CD1c-positive myeloid dendritic cell (primary cell): ENCODE measurements around the gene TMEM255B.
"Not testable (repeated sequence)": the region's sequence is repeated elsewhere in the genome, so short reads cannot be mapped to it uniquely, and the experiment has no call there.

ENCODE experiments used
- DNase-seq: peaks from one replicate; pipeline ENCODE4 v3.0.0-alpha.2; 2016; ENCODE audit errors: extremely low spot score

Gene TMEM255B

DNA sequence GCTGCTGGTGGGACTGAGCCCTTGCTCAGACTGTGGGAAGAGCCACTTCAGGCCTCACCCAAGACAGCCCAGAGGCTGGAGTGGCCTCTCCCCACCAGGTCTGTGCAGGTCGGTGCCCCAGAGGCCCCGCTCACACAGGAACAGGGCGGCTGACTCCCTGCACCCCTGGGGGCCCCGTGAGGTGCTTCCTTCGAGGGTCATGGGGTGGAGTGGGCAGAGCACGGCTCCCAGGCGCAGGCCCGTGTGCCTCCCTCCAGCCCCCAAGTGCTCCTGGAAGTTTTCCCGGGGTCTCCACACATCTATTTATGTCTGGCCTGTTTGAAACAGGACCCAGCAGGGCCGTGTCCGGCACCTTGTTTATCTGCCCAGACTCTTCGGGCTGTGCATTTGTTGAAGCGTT, 9.5 kb upstream of the TMEM255B start:
- DNase-seq: no peak

DNA sequence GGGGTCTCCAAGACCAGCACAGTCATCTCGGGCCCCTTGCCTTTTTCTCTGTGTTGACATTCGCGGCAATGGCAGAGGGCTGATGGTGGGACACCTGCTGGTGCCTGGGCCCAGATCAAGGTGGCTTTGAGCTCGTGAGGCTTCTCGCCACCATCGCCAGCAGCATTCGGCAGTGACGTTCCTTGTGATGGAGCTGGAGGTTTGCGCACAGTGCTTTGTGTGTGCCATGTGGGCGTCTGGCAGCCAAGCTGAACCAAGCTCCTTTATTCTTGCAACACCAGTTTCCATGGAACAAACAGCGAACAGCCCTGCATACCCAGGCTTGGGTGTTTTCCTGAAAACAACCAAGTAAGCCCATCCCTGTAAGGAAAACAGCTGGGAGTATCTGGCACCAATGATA, 9.1 kb upstream of the TMEM255B start:
- no peak for DNase-seq

DNA sequence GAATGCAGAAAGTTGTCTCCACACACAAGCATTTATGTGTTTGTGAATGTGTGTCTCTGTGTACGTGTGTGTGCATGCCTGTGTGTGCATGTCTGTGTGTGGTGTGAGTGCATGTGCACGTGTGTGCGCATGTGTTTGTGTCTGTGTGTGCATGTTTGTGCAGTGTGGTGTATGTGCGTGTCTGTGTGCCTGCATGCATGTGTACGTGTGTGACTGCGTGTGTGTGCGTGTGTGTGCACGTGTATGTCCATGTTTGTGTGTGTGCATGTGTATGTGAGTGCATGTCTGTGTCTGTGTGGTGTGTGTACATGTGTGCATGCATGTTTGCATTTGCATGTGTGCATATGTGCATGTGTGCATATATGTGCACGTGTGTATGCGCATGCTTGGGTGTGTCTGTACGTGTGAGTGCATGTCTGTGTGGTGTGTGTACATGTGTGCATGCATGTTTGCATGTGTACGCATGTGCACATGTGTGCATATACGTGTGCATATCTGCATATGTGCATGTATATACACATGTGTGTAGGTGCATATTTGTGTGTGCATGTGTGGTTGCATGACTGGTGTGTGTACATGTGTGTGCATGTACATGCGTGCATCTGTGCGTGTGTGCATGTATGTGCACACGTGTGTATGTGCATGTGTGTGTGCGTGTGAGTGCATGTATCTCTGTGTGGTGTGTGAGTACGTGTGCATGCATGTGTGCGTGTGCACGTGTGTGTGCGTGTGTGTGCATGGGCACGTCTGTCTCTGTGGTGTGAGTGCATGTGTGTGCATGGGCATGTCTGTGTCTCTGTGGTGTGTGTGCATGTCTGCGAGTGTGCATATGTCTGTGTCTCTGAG, 8.2 kb upstream of the TMEM255B start:
- no peak for DNase-seq

DNA sequence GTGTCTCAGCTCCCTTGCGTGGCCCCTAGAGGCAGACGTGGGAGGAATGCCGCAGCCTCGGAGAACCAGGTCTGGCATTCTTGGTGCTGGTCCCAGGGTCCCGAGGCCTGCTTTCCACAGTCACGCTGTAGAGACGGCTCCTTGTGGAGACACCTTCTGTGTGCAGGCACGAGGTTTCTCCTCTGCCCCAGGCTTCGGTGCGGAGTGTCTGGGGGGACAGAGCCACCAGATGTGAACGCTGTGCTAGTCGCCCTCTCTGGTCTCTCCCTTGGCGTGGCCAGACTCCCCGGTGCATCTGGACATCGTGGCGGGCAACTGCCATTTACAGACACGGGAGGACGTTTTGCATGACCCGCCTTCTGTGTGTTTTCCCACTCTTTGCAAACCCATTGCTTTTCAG, 7.5 kb upstream of the TMEM255B start:
- no peak for DNase-seq

DNA sequence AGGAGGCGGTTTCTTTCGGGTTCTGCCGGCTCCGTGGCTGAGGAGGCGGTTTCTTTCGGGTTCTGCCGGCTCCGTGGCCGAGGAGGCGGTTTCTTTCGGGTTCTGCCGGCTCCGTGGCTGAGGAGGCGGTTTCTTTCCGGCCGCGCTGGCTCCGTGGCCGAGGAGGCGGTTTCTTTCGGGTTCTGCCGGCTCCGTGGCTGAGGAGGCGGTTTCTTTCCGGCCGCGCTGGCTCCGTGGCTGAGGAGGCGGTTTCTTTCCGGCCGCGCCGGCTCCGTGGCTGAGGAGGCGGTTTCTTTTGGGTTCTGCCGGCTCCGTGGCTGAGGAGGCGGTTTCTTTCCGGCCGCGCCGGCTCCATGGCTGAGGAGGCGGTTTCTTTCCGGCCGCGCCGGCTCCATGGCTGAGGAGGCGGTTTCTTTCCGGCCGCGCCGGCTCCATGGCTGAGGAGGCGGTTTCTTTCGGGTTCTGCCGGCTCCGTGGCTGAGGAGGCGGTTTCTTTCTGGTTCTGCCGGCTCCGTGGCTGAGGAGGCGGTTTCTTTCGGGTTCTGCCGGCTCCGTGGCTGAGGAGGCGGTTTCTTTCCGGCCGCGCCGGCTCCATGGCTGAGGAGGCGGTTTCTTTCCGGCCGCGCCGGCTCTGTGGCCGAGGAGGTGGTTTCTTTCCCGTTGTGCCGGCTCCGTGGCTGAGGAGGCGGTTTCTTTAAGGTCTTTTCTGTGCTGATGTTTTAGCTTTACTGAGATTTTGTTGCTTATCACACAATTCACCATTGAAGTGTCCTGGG, 6.6 kb upstream of the TMEM255B start:
- DNase-seq: not testable (repeated sequence)

DNA sequence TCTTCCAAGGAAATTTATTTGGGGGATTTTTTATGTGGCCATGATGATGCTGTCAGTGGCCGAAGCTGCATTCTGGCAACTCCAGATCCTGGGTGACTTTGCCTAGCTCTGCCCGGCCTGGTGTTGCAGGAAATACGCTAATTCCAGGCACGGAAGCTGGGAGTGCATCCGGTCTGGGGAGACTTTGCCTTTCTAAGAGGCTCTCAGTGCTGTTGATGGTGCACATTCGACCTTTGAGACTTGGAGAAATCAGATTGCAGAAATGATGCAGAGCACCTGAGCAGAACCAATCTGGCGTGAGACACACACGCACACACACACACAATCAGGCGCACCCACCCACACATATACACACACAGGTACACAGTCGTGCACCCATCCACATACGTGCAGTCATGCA, 5.9 kb upstream of the TMEM255B start:
- no peak for DNase-seq

DNA sequence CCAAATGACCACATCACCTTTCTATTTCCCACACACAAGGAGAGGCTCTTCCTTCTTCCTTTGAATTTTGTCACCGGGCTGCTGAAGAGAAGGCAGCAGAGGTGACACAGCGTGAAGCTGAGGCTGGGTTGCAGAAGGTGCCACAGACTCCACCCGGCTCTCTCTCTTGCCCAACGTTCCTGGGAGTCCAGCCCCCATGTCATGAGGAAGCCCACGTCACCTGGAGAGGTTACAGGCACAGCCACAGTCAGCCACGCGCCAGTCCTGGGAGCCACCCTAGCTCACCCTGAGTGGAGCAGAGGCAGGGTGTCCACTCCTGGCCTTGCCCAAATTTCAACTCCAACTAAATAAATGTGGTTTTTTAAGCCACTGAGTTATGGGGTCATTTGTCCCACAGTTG, 4.8 kb upstream of the TMEM255B start:
- DNase-seq: no peak

DNA sequence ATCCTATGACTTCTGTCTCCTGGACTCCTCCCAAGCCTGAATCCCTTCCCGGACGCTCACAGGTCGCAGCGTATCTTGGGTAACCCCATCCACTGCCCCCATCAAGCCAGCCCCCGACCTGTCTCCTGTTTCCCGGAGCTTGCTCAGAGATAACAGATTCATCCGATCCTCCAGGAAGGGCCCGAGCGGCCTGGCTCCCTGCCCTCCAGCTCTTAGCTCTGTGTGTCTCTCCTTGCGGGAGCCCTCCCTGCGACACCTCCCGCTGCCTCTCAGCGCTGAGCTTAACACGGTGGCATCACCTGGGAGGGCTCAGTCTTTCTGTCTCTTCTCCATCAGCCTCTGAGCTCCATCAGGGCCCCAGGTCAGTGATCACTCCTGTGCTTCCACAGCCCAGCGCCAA, 4.3 kb upstream of the TMEM255B start:
- DNase-seq: no peak

DNA sequence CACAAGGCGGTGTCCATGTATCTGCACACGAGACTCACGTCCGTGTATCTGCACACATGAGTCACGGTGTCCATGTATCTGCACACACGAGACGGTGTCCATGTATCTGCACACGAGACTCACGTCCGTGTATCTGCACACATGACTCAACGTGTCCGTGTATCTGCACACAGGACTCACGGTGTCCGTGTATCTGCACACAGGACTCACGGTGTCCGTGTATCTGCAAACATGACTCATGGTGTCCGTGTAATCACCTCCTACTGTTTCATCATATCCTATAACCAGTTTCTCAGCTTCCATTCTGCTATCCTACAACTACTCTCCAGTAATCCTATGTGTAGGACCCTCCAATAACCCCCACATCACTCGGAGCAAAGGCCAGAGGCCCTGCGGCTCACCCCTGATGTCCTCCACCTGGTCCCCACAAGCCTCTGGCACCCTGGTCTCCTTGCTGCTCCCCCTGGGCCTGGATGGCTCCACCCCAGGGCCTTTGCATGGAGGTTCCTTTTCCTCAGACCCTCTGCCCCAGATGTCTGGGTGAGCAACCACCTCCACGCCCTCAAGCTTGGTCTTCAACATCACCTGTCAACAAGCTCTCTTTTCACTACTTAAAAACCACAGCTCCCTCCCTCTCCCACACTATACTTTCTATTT, 2.5 kb upstream of the TMEM255B start:
- DNase-seq: no peak

DNA sequence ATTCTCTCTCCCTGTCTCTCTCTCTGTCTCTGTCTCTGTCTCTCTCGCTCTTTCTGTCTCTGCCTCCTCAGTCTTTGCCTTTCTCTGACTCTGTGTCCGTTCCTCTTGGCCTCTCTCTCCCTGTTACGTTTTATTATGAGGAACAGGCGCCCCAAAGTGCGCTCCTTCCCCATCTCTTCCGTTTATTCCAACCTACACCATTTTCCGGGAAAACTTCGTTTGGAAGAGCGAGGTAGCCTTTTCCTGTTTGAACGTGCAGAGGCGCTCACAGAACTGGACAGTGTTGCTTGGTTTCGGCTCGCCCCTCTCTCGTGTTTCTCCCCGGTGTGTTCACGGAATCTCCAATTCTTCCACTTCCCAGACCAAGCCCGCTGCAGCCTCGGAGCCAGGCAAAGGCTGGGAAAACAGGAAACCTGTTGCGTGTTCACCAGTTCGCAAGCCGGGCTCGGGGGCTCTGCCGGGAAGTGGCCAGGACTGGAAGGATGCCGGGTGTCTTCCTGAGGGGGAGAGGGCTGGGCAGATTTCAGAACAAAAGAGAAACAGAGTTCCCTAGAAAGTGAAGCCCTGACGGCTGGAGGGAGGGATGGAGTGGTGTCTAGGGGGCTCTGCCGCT, 605 bp downstream of the TMEM255B start:
- DNase-seq: no peak

DNA sequence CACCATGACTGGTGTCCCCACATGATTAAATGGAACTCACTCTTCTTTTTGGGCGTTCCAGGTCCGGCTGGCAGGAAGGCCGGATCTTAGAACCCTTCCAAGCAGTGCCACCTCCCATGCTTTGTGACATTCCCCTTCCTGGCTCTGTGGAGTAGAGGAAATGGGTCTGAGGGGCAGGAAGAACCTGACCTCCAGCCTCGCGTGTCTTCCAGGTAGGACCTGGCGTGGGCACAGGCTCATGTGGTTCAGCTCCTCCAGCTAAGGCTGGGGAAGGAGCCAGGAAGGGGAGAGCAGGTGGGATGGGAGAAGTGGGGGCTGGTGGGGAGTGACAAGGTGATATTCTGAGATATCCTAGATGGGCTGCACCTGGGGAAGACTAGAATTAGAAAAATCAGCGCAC, 2.1 kb downstream of the TMEM255B start:
- no peak for DNase-seq

DNA sequence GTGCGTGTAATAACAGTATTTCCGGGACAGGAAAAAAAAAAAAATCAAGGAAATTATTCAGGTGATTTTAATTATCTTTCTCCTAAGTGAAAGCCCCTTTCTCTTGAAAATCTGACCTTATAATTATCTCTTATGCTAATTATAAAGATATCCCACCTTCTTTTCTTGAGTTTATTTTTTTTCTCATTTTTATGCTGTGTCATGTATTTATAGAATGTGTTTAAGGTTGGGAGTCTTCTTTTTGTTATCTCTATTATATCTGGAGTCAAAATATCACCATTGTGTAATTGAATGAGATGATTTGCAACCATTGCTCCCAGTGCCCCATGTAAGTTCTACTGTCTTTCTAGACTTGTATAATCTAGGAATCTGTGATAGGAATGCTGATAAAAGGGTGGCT, 3.0 kb downstream of the TMEM255B start:
- no peak for DNase-seq

DNA sequence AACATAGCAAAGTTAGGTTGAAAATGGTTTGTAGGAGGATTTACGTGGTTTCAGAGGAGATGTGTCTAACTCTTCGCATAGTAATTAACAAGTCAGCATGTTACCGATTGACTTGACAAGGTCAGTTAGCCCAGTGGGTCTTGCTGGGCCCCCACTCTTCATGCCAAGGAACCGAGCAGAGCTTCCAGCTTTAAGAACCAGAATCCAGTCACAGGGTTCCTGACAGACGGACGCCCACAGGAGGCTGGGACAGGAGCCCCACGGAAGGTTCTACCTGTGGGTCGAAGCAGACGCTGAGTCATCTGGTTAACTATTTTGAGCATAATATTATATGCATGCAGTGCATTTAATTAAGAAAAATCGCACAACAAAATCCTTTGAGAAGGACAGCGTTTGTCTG, 3.5 kb downstream of the TMEM255B start:
- DNase-seq: no peak

DNA sequence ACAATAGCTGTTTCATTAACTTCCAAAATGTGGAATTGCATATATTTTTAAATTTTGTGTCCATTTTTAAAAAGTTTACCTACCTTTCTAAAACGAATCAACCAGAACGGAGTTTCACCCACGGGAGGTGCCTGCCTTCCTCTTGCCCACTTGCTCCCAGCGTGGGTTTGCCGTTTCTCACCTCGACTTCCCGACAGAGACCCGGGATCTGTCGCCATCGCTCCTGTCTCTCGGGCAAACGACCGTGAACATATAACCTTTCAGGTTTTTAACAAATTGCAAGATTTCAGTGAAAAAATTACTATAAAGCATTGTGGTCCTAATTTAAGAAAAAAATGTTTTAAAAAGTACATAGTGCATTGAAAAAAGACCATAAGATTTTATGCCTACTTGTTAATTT, 4.2 kb downstream of the TMEM255B start:
- DNase-seq: no peak

DNA sequence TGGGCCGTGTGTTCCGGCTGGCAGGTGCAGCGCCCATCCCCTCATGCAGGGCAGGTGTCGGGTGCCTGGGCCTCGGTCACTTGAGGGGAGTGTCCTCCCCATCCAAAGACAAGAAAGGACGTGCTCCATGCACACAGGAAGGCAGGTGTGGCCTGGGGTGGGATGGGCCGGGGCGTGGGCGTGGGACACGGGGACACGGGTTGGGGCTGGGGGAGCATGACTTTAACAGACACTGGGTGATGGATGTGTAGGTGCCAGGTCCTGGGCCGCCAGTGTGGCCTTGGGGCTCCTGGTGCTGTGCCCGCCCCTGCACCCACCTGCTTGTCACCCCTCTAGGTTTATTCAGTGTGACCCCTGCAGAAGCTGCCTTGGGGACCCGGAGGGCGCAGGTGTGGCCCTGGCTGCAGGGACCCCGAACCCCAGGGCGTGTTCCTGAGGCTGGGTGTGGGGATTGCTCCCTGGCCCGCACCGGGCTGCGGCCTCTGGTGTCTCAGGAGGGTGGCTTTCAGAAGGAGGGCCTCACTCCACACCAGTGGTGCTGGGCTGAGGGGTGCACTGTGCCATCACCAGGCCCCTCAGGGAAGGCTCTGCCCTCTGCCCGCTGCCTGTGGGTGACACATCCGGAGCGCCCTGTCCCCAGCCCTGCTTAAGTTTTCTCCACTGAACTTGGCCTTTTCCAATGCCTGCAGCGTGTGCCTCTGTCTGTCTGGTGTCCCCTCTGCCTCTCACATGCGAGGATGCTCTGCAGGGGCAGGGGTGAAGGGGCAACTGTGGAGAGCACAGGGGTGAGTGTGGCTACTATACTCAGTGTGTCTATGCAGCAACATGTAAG, 5.2 kb downstream of the TMEM255B start:
- DNase-seq: no peak

DNA sequence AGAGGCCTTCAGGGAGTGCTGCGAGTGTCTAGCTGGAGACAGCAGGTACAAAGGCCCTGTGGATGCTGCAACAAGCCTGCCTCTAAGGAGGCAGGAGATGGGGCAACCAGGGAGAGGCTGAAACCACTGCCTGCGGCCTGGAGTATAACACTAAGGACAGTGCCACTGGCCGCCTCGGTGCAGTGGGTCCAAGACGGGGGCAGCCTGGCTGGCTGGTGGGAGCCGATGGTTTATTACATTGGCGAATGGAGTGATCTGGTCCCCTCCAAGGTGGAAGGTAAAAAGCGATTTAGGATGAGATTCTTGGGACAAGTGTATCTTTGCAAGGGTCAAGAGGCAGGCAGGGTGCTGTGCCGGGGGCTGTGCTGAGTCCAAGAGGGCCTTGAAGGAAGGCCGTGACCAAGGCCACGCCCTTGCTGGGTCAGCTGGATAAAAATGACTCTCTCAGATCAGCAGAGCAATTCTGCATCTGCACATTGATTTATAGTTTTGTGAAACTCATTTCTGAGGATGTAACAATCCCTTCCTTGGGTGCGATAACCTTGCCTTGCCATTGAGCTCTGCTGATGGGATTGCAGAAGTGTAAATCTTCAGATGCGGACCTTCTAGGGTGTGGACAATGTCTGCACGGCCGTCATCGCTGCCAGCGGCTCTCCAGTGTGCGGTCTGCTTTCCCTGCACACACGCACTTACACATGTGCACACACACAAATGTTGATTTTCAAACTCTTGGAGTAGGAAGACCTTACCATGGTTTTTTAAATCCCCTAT, 6.0 kb downstream of the TMEM255B start:
- no peak for DNase-seq

DNA sequence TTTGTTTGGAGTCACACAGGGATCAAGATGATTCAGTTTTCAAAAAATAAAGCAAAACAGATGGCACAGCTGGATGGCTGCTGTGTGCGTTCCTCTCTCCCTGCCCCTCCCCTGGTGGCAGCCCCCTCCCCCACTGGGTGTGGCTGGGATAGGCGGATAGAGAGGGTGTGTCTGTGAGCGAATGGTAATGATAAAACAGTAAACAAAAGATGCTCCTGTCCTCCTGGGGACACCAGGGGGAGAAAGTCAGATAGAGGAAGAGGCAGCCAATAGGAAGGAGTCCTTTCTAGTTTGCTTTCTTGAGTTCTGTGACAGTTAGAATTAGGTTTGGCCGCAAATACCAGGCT, 6.5 kb downstream of the TMEM255B start:
- DNase-seq: no peak

DNA sequence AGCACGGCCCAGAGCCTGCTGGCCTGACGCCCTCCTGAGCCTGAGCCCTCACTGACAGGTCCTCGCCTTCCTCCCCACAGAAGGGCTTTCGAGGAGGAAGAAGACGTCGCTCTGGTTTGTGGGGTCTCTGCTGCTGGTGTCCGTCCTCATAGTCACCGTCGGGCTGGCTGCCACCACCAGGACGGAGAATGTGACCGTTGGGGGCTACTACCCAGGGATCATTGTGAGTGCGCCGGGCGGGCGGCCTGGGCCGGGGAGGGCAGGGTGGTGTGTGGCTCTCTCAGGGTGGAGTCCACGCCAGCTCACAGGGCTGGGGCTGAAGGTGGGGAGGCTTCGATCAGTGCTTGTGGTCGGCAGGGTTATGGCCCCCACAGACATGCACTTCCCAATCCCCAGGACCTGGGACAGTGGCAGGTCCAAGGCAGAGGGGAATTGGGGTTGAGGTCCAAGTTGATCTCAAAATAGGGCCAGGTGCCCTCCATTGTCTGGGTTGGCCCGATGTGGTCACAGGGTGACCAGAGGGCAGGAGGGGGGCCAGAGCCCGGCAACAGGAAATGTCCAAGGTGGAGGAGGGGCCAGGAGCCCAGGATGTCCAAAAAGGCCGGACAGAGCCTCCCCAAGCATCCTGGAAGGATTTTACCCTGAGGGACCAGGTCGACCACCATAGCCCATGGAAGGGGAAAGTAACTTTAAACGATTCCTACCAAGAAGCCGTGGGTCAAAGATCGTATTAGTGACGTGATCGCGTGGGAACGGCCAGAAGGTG, 7.2 kb downstream of the TMEM255B start:
- DNase-seq: no peak

DNA sequence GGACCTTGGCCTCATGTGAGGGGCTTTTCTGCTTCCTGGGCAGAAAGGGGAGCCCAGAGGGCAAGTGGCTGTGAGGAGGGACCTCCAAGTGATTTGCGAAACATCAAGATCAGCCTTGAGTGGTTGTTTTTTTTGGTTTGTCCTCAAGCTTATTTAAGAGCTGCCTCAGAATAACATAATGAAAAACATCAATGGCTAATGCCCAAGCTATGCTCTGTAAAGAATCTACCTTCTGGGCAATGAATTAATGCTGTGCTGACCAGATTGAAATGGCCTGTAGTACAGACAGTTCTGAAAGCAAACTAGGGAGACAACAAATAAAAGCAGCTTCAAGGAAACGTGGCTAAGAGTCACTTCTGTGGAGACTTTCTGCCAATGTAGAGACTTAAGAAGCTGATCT, 8.3 kb downstream of the TMEM255B start:
- no peak for DNase-seq
